Upper lobe of left lung (tissue), 6 donors: ENCODE results near the gene PARVB. TPM values are rescaled to one million over a fixed set of nuclear protein-coding genes. Genes with fewer than 3 reads are reported as not detected.

Experiments used
- ATAC-seq, 2 donors: fragments of 200-7000 bp; cut with Tn5 transposase; one replicate each; pipeline ENCODE4 v1.9.1; 2022; ENCODE audit warnings: mild to moderate bottlenecking in 2 of 2, moderate library complexity in 2 of 2; ENCODE audit not compliant: low FRiP score in 2 of 2
- DNase-seq, 2 donors: peaks; one replicate each; pipeline ENCODE4 v3.0.0-alpha.2; 2019 to 2020
- H3K27ac ChIP-seq, 4 donors: fragments of 200-600 bp; sonication (generic); one replicate each; pipeline ENCODE4 v1.5.1; 2016 to 2019
- H3K27me3 ChIP-seq, 4 donors: fragments of 200-600 bp; sonication (generic); one replicate each; pipeline ENCODE4 v1.5.1; 2017 to 2019
- H3K36me3 ChIP-seq, 4 donors: fragments of 200-600 bp; sonication (generic); one replicate each; pipeline ENCODE4 v1.5.1; 2016 to 2019
- H3K4me1 ChIP-seq, 4 donors: fragments of 200-600 bp; sonication (generic); one replicate each; pipeline ENCODE4 v1.5.1; 2018 to 2019
- H3K4me3 ChIP-seq, 4 donors: fragments of 200-600 bp; sonication (generic); one replicate each; pipeline ENCODE4 v1.5.1; 2017 to 2019; ENCODE audit warnings: mild to moderate bottlenecking in 2 of 4, moderate library complexity in 1 of 4
- H3K9me3 ChIP-seq, 4 donors: fragments of 200-600 bp; sonication (generic); one replicate each; pipeline ENCODE4 v1.5.1; 2018 to 2019
- EP300 ChIP-seq, 4 donors: sonication (generic); formaldehyde crosslinking; IDR thresholded peaks; one replicate each; pipeline ENCODE4 v1.5.1; 2017; ENCODE audit warnings: antibody characterized with exemption in 4 of 4, control low read depth in 2 of 4
- POLR2A ChIP-seq, 4 donors: fragments of 450-650 bp; IDR thresholded peaks; one replicate each; pipeline ENCODE4 v1.5.1; 2016 to 2017; ENCODE audit warnings: antibody characterized with exemption in 4 of 4, mild to moderate bottlenecking in 2 of 4
- POLR2AphosphoS5 ChIP-seq, 2 donors: sonication (generic); formaldehyde crosslinking; IDR thresholded peaks; one replicate each; pipeline ENCODE4 v1.5.1; 2017; ENCODE audit warnings: antibody characterized with exemption in 2 of 2
- WGBS, 2 donors: methylation state at CpG; one replicate each; pipeline ENCODE4 v1.1.5; 2017 to 2018; 5-methylcytosine and 5-hydroxymethylcytosine counted together
- total RNA-seq, 6 donors: library from RNA; depleted of rRNA in 4 of 6; stranded (reverse); fragments of >200 nt in 4 of 6; gene quantifications; one replicate each; pipeline versions ENCODE4 v1.1.0 to v1.2.1, GENCODE V29; 2016 to 2021
- TF ChIP-seq, protein P1 (sequence below), 6 experiments: fragments of 450-650 bp in 4 of 6; fragments of 200-600 bp in 2 of 6; sonication (generic) in 2 of 6; IDR thresholded peaks; one replicate each; pipeline ENCODE4 v1.5.1; 2016 to 2019; ENCODE audit warnings: antibody characterized with exemption in 6 of 6
- donor health status: DM: no; HTN: no; CAD: no; lungs with moderate emphysema.
- donor health status: DM: no; HTN: yes; CAD: no; lungs with severe emphysema.

The PARVB gene
- total RNA-seq, 6 donors from 2014 or later, result 14.5 to 56.1 (median 37.0) TPM

DNA sequence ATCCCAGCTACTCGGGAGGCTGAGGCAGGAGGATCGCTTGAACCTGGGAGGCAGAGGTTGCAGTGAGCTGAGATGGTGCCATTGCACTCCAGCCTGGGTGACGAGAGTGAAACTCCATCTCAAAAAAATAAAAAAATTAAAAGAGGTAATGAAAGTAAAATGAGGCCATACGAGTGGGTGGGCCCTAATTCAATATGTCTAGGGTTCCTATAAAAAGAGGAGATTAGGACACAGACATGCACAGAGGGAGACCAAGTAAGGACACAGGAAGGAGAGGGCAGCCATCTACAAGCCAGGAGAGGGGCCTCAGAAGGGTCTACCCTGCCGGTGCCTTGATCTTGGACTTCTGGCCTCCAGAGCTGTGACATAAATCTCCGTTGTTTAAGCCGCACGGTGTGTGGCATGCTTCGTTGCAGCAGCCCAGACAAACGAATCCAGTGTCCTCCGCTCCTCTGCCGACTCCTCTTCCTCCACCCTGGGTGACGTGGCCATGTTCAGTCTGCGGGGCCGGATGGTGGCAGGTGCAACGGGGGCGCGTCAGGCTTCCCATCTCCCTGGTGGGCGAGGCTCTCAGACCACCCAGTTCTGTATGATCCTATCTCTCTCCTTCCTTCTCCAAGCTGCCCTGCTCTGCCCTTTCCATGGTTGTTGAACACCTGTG is 105.0 kb downstream of the PARVB start:
- peaks cover 0 to 32% (median 9%) of the 10 kb centered on the region in 4 donors for H3K36me3 ChIP-seq
- H3K4me1 ChIP-seq, result peaks cover 0 to 19% (median 2%) of the 10 kb centered on the region in 4 donors
- no peak for TF ChIP-seq POLR2AphosphoS5 (IDR thresholded peaks at IDR 0.05)
- TF ChIP-seq POLR2A (IDR thresholded peaks at IDR 0.05), result no peak
- no peak for TF ChIP-seq EP300 (IDR thresholded peaks at IDR 0.05)
- TF ChIP-seq, protein P1, sequence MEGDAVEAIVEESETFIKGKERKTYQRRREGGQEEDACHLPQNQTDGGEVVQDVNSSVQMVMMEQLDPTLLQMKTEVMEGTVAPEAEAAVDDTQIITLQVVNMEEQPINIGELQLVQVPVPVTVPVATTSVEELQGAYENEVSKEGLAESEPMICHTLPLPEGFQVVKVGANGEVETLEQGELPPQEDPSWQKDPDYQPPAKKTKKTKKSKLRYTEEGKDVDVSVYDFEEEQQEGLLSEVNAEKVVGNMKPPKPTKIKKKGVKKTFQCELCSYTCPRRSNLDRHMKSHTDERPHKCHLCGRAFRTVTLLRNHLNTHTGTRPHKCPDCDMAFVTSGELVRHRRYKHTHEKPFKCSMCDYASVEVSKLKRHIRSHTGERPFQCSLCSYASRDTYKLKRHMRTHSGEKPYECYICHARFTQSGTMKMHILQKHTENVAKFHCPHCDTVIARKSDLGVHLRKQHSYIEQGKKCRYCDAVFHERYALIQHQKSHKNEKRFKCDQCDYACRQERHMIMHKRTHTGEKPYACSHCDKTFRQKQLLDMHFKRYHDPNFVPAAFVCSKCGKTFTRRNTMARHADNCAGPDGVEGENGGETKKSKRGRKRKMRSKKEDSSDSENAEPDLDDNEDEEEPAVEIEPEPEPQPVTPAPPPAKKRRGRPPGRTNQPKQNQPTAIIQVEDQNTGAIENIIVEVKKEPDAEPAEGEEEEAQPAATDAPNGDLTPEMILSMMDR (IDR thresholded peaks at IDR 0.05), result no peak
- H3K27me3 ChIP-seq, result no peaks in the 10 kb centered on the region
- ATAC-seq, result no peak
- no peak overlapping the region for H3K27ac ChIP-seq
- peaks cover 0 to 13% (median 8%) of the 10 kb centered on the region in 4 donors for H3K9me3 ChIP-seq
- no peak overlapping the region for H3K4me3 ChIP-seq
- no peak for DNase-seq
- whole genome bisulfite sequencing, 2 donors, result 86 to 91% methylated on average over 17 to 18 of the region's 19 CpGs

DNA sequence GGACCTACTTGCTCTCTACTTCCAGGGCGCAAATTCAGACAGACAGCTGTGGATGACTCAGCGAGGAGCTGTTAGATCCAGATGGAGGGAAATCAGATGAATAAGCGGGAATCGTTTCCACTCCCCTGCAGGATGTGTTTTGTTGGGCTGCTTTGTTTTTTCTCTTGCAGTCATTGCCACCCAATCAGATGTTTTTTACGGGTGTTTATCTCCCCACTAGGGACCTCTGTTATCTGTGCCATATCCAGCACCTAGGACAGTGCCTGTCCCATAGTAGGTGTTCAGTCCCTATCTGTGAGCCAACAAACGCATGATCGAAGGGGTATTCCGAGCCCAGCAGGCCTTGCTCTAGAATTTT is 105.5 kb downstream of the PARVB start:
- Histone ChIP-seq H3K9me3 (peaks cover 0 to 13% (median 8%) of the 10 kb centered on the region in 4 donors), H3K36me3 (peaks cover 0 to 37% (median 10%) of the 10 kb centered on the region in 4 donors), H3K27ac (no peak overlapping the region), H3K4me3 (no peak overlapping the region), H3K27me3 (no peaks in the 10 kb centered on the region), H3K4me1 (peaks cover 0 to 19% (median 2%) of the 10 kb centered on the region in 4 donors)
- ATAC-seq, result no peak
- no peak for DNase-seq
- TF ChIP-seq POLR2AphosphoS5 (IDR thresholded peaks at IDR 0.05), result no peak
- no peak for TF ChIP-seq EP300 (IDR thresholded peaks at IDR 0.05)
- TF ChIP-seq, protein P1 (IDR thresholded peaks at IDR 0.05), result no peak
- no peak for TF ChIP-seq POLR2A (IDR thresholded peaks at IDR 0.05)
- 82 to 90% methylated on average over 8 of the region's 8 CpGs for WGBS, 2 donors

DNA sequence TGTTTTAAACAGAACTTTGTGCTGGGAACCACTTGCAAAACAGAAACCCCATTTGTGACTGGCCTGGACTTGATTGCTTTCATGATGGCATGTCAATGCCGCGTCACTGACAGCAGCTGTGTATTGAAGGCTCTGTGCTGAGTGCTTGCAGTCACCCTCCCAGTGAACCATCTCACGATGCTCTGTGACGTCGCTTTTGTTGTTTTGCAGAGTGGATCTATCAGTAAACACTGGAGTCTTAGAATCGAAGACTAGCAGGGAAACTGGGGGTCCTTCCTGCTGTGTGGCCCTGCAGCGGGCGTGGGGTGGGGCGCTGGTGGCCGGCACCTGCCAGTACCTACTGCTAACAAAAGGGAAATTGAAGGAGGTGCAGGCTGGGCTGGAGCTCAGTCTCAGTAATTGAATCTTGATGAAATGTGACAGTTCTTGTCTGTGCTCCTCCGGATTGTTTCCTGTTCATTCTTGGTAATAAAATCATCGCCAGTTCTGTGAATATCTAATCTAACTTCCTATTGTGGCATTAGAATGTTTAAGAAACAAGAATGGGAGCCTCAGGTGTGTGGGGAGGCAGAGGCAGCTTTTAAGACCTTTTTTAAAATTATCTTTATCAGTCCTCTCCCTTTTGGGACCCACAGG is 106.1 kb downstream of the PARVB start:
- TF ChIP-seq EP300 (IDR thresholded peaks at IDR 0.05) (no peak), POLR2AphosphoS5 (IDR thresholded peaks at IDR 0.05) (no peak), POLR2A (IDR thresholded peaks at IDR 0.05) (no peak)
- TF ChIP-seq, protein P1 (IDR thresholded peaks at IDR 0.05), result no peak
- WGBS, 2 donors, result 78 to 83% methylated on average over 12 of the region's 12 CpGs
- no peaks in the 10 kb centered on the region for H3K27me3 ChIP-seq
- no peak overlapping the region for H3K4me3 ChIP-seq
- DNase-seq (peak in 1 of 2 donors; percentile 59), ATAC-seq (no peak)
- H3K27ac ChIP-seq, result no peak overlapping the region
- peaks cover 0 to 13% (median 8%) of the 10 kb centered on the region in 4 donors for H3K9me3 ChIP-seq
- H3K4me1 ChIP-seq, result peaks cover 0 to 19% (median 2%) of the 10 kb centered on the region in 4 donors
- H3K36me3 ChIP-seq, result peaks cover 0 to 43% (median 12%) of the 10 kb centered on the region in 4 donors

DNA sequence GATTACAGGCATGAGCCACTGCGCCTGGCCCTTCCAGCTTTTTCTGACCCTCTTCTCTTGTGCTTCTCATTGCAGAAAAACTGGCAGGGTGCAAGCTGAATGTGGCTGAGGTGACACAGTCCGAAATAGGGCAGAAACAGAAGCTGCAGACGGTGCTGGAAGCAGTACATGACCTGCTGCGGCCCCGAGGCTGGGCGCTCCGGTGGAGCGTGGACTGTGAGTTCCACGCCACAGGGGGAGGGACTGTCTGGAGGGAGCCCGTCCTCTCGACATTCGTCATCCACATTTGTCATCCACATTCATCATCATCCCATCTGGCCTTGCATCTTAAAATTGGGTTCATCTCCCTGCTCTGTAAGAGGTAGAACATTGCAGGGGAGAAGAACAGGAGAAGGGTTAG is 107.3 kb downstream of the PARVB start:
- Histone ChIP-seq H3K27ac (no peak overlapping the region), H3K9me3 (peaks cover under 1 to 10% (median 5%) of the 10 kb centered on the region in 4 donors), H3K4me1 (peaks cover 0 to 19% (median 2%) of the 10 kb centered on the region in 4 donors), H3K27me3 (no peaks in the 10 kb centered on the region), H3K4me3 (no peak overlapping the region), H3K36me3 (peaks cover 0 to 54% (median 19%) of the 10 kb centered on the region in 4 donors)
- 94 to 96% methylated on average over 8 to 12 of the region's 12 CpGs for WGBS, 2 donors
- ATAC-seq, result no peak
- no peak for DNase-seq
- no peak for TF ChIP-seq POLR2AphosphoS5 (IDR thresholded peaks at IDR 0.05)
- no peak for TF ChIP-seq EP300 (IDR thresholded peaks at IDR 0.05)
- TF ChIP-seq POLR2A (IDR thresholded peaks at IDR 0.05), result no peak
- TF ChIP-seq, protein P1 (IDR thresholded peaks at IDR 0.05), result no peak
